PC-9 (cell line): ENCODE measurements around the gene PRRT2. TPM values are rescaled to one million over a fixed set of nuclear protein-coding genes. Genes with fewer than 3 reads are reported as not detected.

Source experiments
- BruUV-seq: library from RNA; stranded (reverse); fragments of 400-500 nt; replicated peaks from 2 replicates; lab custom pipeline; 2021; lab: Mats Ljungman, UMichigan
- CTCF ChIA-PET: fragments of 300-600 bp; sonication (Branson Sonifier 250); formaldehyde crosslinking; loops from one replicate; lab custom pipeline; 2022; ENCODE audit warnings: antibody characterized with exemption; lab: Charles Lee
- POLR2A ChIA-PET: fragments of 300-600 bp; sonication (Branson Sonifier 250); formaldehyde crosslinking; loops from one replicate; lab custom pipeline; 2022; ENCODE audit warnings: antibody characterized with exemption; ENCODE audit not compliant: unreplicated experiment; lab: Charles Lee
- DNase-seq, 2 experiments: peaks; one replicate each; pipeline versions ENCODE4 v3.0.0 to v3.0.0-alpha.2; 2015 to 2022; ENCODE audit warnings: mixed read lengths in 1 of 2
- H2AFZ ChIP-seq: fragments of 200-600 bp; sonication (generic); 2 replicates; pipeline ENCODE4 v1.8.1; 2017; ENCODE audit warnings: antibody characterized with exemption
- H3F3A ChIP-seq: fragments of 200-600 bp; sonication (generic); 2 replicates; pipeline ENCODE4 v1.8.1; 2017; ENCODE audit warnings: antibody characterized with exemption, mild to moderate bottlenecking, low read depth; ENCODE audit not compliant: insufficient read depth
- H3K27ac ChIP-seq: fragments of 200-600 bp; sonication (generic); 2 replicates; pipeline ENCODE4 v1.6.1; 2016; ENCODE audit warnings: mixed run types
- H3K27me3 ChIP-seq: fragments of 200-600 bp; sonication (generic); 2 replicates; pipeline ENCODE4 v1.6.1; 2016; ENCODE audit warnings: low read depth, mixed run types; ENCODE audit not compliant: insufficient read depth
- H3K36me3 ChIP-seq: fragments of 200-600 bp; sonication (generic); 2 replicates; pipeline ENCODE4 v1.6.1; 2016; ENCODE audit warnings: low read depth, mixed run types
- H3K4me1 ChIP-seq: fragments of 200-600 bp; sonication (generic); replicated peaks from 2 replicates; pipeline ENCODE4 v1.6.1; 2016; ENCODE audit warnings: mixed run types; ENCODE audit not compliant: insufficient read depth
- H3K4me2 ChIP-seq: fragments of 200-600 bp; sonication (generic); 2 replicates; pipeline ENCODE4 v1.6.1; 2017; ENCODE audit warnings: mixed run types
- H3K4me3 ChIP-seq: fragments of 200-600 bp; sonication (generic); 2 replicates; pipeline ENCODE4 v1.6.1; 2016; ENCODE audit warnings: mixed run types
- H3K79me2 ChIP-seq: fragments of 200-600 bp; sonication (generic); 2 replicates; pipeline ENCODE4 v1.6.1; 2017; ENCODE audit warnings: low read depth, mixed run types
- H3K9me2 ChIP-seq: fragments of 200-600 bp; sonication (generic); 2 replicates; pipeline ENCODE4 v1.8.1; 2017; ENCODE audit warnings: mild to moderate bottlenecking; ENCODE audit not compliant: insufficient read depth
- H3K9me3 ChIP-seq: fragments of 200-600 bp; sonication (generic); 2 replicates; pipeline ENCODE4 v1.8.1; 2016; ENCODE audit warnings: low read depth; ENCODE audit not compliant: insufficient read depth
- H4K20me1 ChIP-seq: fragments of 200-600 bp; sonication (generic); 2 replicates; pipeline ENCODE4 v1.8.1; 2017; ENCODE audit not compliant: insufficient read depth
- EZH2 ChIP-seq: fragments of 200-600 bp; sonication (generic); IDR thresholded peaks from 2 replicates; pipeline ENCODE4 v1.8.0; 2017; ENCODE audit warnings: antibody characterized with exemption, low read depth
- intact Hi-C: fragments of 100-400 bp; cut with micrococcal nuclease; formaldehyde crosslinking; loops from one replicate; pipeline ENCODE4 v1.10.0; 2022; ENCODE audit not compliant: unreplicated experiment
- total RNA-seq: library from RNA; stranded (reverse); gene quantifications from 2 replicates; pipeline ENCODE4 v1.2.3, GENCODE V29; 2021
- TF ChIP-seq, protein P1 (sequence below): fragments of 200-600 bp; sonication (generic); conservative IDR thresholded peaks from 2 replicates; pipeline ENCODE4 v1.6.1; 2017; ENCODE audit warnings: mixed run types, antibody characterized with exemption, mild to moderate bottlenecking, moderate library complexity

Gene PRRT2
- total RNA-seq, 1 experiment from 2014 or later = 4.9 TPM

DNA sequence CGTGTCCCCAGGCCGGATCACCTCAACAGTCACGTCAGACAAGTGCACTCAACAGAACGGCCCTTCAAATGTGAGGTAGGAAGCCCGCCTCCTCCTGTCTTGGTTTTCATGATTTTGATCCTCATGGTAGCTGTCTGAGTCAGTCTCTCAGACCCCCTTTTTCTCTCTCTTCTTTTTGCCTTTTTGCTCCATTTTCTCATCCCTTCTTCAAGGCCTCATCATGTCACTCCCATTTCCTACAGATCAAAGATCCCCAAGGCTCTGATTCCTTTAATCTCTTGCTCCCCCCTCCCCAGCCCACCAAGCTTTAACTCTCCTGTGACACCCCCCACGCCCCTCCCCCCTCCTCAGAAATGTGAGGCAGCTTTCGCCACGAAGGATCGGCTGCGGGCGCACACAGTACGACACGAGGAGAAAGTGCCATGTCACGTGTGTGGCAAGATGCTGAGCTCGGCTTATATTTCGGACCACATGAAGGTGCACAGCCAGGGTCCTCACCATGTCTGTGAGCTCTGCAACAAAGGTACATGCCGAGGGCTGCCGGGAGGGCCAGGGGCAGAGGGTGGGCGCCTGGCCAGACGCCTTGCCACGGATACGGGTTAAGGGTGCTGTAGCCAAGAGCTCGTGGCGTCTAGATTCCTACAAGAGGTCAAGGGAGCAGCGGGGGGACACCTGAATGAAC lies 3.6 kb upstream of the PRRT2 start:
- peak overlapping the region; percentile 50; the same call in 1 of the 2 replicates for H2AFZ ChIP-seq

DNA sequence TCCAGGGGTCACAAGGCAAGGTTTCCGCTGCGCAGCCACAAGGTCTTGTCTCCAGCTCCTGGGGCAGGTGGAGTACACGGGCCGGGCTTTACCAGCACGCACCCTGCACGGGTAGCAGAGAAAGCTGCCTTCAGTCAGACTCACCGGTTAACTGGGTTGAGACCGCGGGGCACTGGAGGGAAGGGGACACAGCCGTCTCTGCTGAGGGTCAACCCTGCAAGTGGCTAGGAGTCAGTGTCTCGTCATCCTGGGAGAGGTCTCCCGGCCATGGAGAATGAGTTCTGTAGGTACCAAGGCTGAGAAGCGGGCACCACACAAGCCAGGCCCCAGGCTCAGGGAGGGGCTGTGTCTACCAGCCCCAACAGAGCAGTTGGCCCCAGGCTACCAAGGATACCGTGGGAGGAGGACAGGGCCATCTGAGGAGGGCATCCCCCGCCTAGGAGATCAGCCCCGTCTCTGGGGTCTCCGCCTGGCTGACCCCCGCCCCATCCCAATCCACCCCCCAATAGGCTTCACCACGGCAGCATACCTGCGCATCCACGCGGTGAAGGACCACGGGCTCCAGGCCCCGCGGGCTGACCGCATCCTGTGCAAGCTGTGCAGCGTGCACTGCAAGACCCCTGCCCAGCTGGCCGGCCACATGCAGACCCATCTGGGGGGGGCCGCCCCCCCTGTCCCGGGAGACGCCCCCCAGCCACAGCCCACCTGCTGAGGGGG lies 2.8 kb upstream of the PRRT2 start:
- TF ChIP-seq, protein P1, sequence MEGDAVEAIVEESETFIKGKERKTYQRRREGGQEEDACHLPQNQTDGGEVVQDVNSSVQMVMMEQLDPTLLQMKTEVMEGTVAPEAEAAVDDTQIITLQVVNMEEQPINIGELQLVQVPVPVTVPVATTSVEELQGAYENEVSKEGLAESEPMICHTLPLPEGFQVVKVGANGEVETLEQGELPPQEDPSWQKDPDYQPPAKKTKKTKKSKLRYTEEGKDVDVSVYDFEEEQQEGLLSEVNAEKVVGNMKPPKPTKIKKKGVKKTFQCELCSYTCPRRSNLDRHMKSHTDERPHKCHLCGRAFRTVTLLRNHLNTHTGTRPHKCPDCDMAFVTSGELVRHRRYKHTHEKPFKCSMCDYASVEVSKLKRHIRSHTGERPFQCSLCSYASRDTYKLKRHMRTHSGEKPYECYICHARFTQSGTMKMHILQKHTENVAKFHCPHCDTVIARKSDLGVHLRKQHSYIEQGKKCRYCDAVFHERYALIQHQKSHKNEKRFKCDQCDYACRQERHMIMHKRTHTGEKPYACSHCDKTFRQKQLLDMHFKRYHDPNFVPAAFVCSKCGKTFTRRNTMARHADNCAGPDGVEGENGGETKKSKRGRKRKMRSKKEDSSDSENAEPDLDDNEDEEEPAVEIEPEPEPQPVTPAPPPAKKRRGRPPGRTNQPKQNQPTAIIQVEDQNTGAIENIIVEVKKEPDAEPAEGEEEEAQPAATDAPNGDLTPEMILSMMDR = no peak
- no peak for TF ChIP-seq EZH2
- H3F3A ChIP-seq = peaks cover 60% of the 10 kb centered on the region
- no peak for DNase-seq
- peaks cover 42% of the 10 kb centered on the region for H3K4me1 ChIP-seq
- H2AFZ ChIP-seq = no peak overlapping the region
- no peak overlapping the region for H3K27ac ChIP-seq
- peak overlapping the region; percentile 58; the same call in 1 of the 2 replicates for H3K4me3 ChIP-seq
- no peaks in the 10 kb centered on the region for H3K27me3 ChIP-seq
- no peaks in the 10 kb centered on the region for H3K9me3 ChIP-seq
- intact Hi-C loops = no loop called here
- H3K36me3 ChIP-seq = 0 out of 2 replicates have a peak, but pooled peaks cover 9% of the 10 kb centered on the region
- BruUV-seq = no TSS peak
- no peaks in the 10 kb centered on the region for H3K9me2 ChIP-seq
- peaks cover 10% of the 10 kb centered on the region; the same call in 1 of the 2 replicates for H4K20me1 ChIP-seq
- peaks cover 17% of the 10 kb centered on the region for H3K79me2 ChIP-seq
- ChIA-PET CTCF (interaction anchor here (1.5 kb wide), 1 partner anchor 39 kb away, joined by 10 read pairs; no protein-coding TSS in a partner anchor), POLR2A (interaction anchor here (0.5 kb wide), 1 partner anchor 107 kb away, joined by 20 read pairs; no protein-coding TSS in a partner anchor)
- peak overlapping the region; percentile 79 for H3K4me2 ChIP-seq

More for the DNA sequence above, 3.6 kb upstream of the PRRT2 start:
- H3K27ac ChIP-seq = peak overlapping the region; percentile 51; the same call in 1 of the 2 replicates
- no peak for DNase-seq
- H3K79me2 ChIP-seq = peaks cover 17% of the 10 kb centered on the region
- 0 out of 2 replicates have a peak, but pooled peaks cover 9% of the 10 kb centered on the region for H3K36me3 ChIP-seq
- H3K9me2 ChIP-seq = no peaks in the 10 kb centered on the region
- H3K9me3 ChIP-seq = no peaks in the 10 kb centered on the region
- intact Hi-C loops = no loop called here
- H3K4me3 ChIP-seq = peak overlapping the region; percentile 58
- no TSS peak for BruUV-seq
- peaks cover 48% of the 10 kb centered on the region for H3K4me1 ChIP-seq
- peaks cover 67% of the 10 kb centered on the region for H3F3A ChIP-seq
- peaks cover 10% of the 10 kb centered on the region; the same call in 1 of the 2 replicates for H4K20me1 ChIP-seq
- TF ChIP-seq, protein P1 = no peak
- TF ChIP-seq EZH2 = no peak
- POLR2A ChIA-PET = interaction anchor here (0.5 to 0.8 kb wide), 3 partner anchors 8 to 107 kb away, joined by 3 to 20 read pairs (median 5); partner anchors contain the start of gene PAGR1
- peak overlapping the region; percentile 79 for H3K4me2 ChIP-seq
- no peaks in the 10 kb centered on the region for H3K27me3 ChIP-seq
- CTCF ChIA-PET = interaction anchor here (0.6 to 1.6 kb wide), 3 partner anchors 40 to 134 kb away, joined by 4 to 10 read pairs (median 4); no protein-coding TSS in a partner anchor
